ENCODE measurements around the gene PKP4. TPM values are rescaled to one million over a fixed set of nuclear protein-coding genes. Genes with fewer than 3 reads are reported as not detected.

PKP4 gene
- total and polyA plus RNA-seq, 2 donors (not counting 1 experiment from before 2014, with no cell fraction given): 2.0 to 13.3 TPM

- Histone ChIP-seq H3K79me2 (ENCODE audit: control insufficient read depth, insufficient read depth, low read length) (no peaks in the 10 kb centered on the region), H3K36me3 (replicated peaks in 1 of 2; ENCODE audit: control extremely low read depth in 1 of 2, control insufficient read depth in 1 of 2, extremely low read depth in 1 of 2, insufficient read depth in 2 of 2, low read length in 1 of 2) (no peaks in the 10 kb centered on the region), H2AFZ (ENCODE audit: insufficient read depth, low read depth, low read length, poor library complexity, severe bottlenecking) (no peak overlapping the region), H4K20me1 (ENCODE audit: control insufficient read depth, insufficient read depth, low read length, poor library complexity, severe bottlenecking) (no peaks in the 10 kb centered on the region), H3K4me1 (ENCODE audit: control insufficient read depth in 2 of 2, insufficient read depth in 2 of 2, low read length in 2 of 2) (no peaks in the 10 kb centered on the region), H3K4me3 (ENCODE audit: control extremely low read depth in 1 of 5, extremely low read depth in 1 of 5, insufficient read depth in 1 of 5, low read depth in 2 of 5, low read length in 4 of 5) (no peak overlapping the region), H3K4me2 (replicated peaks; ENCODE audit: low read depth, low read length, poor library complexity, severe bottlenecking) (no peak overlapping the region), H3K9ac (ENCODE audit: low read length) (no peak overlapping the region), H3K9me3 (ENCODE audit: control extremely low read depth in 1 of 3, control insufficient read depth in 2 of 3, insufficient read depth in 1 of 3, low read length in 2 of 3) (no peaks in the 10 kb centered on the region), H3K27me3 (replicated peaks in 1 of 4; ENCODE audit: control extremely low read depth in 1 of 4, control insufficient read depth in 3 of 4, insufficient read depth in 4 of 4, low read length in 3 of 4) (no peaks in the 10 kb centered on the region), H3K27ac (ENCODE audit: low read length in 2 of 2) (no peak overlapping the region)
- intact Hi-C loops (cut with micrococcal nuclease): no loop called here
- no peak for ATAC-seq (ENCODE audit: low read depth)
- ChIA-PET POLR2A (no interaction called here), CTCF (no interaction called here)
- Mint-ChIP-seq H3K4me3 (no peak overlapping the region), H3K27me3 (peaks cover 3% of the 10 kb centered on the region), H3K4me1 (no peaks in the 10 kb centered on the region), H3K9me3 (ENCODE audit: insufficient read depth) (no peaks in the 10 kb centered on the region), H3K27ac (no peak overlapping the region)
- WGBS (ENCODE audit: insufficient coverage): 82% methylated on average over 4 of the region's 4 CpGs
- no peak for DNase-seq
- TF ChIP-seq CTCF (IDR thresholded peaks at IDR 0.05) (no peak), EZH2 (IDR thresholded peaks at IDR 0.05; ENCODE audit: borderline replicate concordance, insufficient read depth, low read depth, low read length, poor library complexity, severe bottlenecking) (no peak)
These were observed 232.0 kb downstream of the PKP4 start for GRCh38 chr2:158688721-158689120.

DNA sequence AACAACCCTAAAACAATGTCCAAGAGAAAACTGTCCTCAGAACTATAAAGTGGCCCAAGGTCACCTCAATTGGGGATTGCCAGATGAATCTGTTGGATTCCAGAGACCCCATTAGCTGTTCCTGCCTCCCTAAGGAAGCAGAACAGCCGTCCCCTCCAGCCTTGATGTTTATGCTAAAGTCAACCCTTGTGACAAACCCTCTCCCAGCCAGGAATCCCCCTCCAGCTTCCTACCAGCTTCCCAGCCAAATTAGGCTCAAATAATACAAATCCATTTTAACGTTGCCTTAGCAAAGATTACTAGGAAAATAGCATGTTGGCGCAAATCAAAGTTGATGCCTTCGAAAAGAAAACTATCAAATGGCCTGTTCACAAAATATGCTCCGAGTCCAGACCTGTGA, 232.6 kb downstream of the PKP4 start:
- no peak overlapping the region for H3K4me3 ChIP-seq (ENCODE audit: control extremely low read depth in 1 of 5, extremely low read depth in 1 of 5, insufficient read depth in 1 of 5, low read depth in 2 of 5, low read length in 4 of 5)
- no peaks in the 10 kb centered on the region for H3K27me3 ChIP-seq (replicated peaks in 1 of 4; ENCODE audit: control extremely low read depth in 1 of 4, control insufficient read depth in 3 of 4, insufficient read depth in 4 of 4, low read length in 3 of 4)
- H3K9ac ChIP-seq (ENCODE audit: low read length): no peak overlapping the region
- H3K79me2 ChIP-seq (ENCODE audit: control insufficient read depth, insufficient read depth, low read length): no peaks in the 10 kb centered on the region
- H3K27ac ChIP-seq (ENCODE audit: low read length in 2 of 2): no peak overlapping the region
- H3K27ac Mint-ChIP-seq: no peak overlapping the region
- ChIA-PET POLR2A (no interaction called here), CTCF (no interaction called here)
- H3K27me3 Mint-ChIP-seq: peaks cover 3% of the 10 kb centered on the region
- H3K4me2 ChIP-seq (replicated peaks; ENCODE audit: low read depth, low read length, poor library complexity, severe bottlenecking): no peak overlapping the region
- H3K9me3 Mint-ChIP-seq (ENCODE audit: insufficient read depth): no peaks in the 10 kb centered on the region
- no peak overlapping the region for H2AFZ ChIP-seq (ENCODE audit: insufficient read depth, low read depth, low read length, poor library complexity, severe bottlenecking)
- H3K36me3 ChIP-seq (replicated peaks in 1 of 2; ENCODE audit: control extremely low read depth in 1 of 2, control insufficient read depth in 1 of 2, extremely low read depth in 1 of 2, insufficient read depth in 2 of 2, low read length in 1 of 2): no peaks in the 10 kb centered on the region
- H3K4me1 Mint-ChIP-seq: no peaks in the 10 kb centered on the region
- TF ChIP-seq CTCF (IDR thresholded peaks at IDR 0.05) (no peak), EZH2 (IDR thresholded peaks at IDR 0.05; ENCODE audit: borderline replicate concordance, insufficient read depth, low read depth, low read length, poor library complexity, severe bottlenecking) (no peak)
- WGBS (ENCODE audit: insufficient coverage): 96% methylated on average over 5 of the region's 5 CpGs
- no peak for DNase-seq
- intact Hi-C loops (cut with micrococcal nuclease): no loop called here
- H3K4me3 Mint-ChIP-seq: no peak overlapping the region
- H3K9me3 ChIP-seq (ENCODE audit: control extremely low read depth in 1 of 3, control insufficient read depth in 2 of 3, insufficient read depth in 1 of 3, low read length in 2 of 3): no peaks in the 10 kb centered on the region
- ATAC-seq (ENCODE audit: low read depth): no peak
- H3K4me1 ChIP-seq (ENCODE audit: control insufficient read depth in 2 of 2, insufficient read depth in 2 of 2, low read length in 2 of 2): no peaks in the 10 kb centered on the region
- H4K20me1 ChIP-seq (ENCODE audit: control insufficient read depth, insufficient read depth, low read length, poor library complexity, severe bottlenecking): no peaks in the 10 kb centered on the region
